HCT116 (cell line): ENCODE measurements around the gene PHF20. TPM values are rescaled to one million over a fixed set of nuclear protein-coding genes. Genes with fewer than 3 reads are reported as not detected.

Experiments used
- ATAC-seq: fragments of 200-7000 bp; cut with Tn5 transposase; 2 replicates; pipeline ENCODE4 v1.9.1; 2020; ENCODE audit warnings: mild to moderate bottlenecking, moderate library complexity
- BruUV-seq: library from RNA; stranded (reverse); fragments of 400-500 nt; replicated peaks from 2 replicates; lab custom pipeline; 2021; lab: Mats Ljungman, UMichigan
- CTCF ChIA-PET: fragments of 300-600 bp; sonication (Branson Sonifier 250); formaldehyde crosslinking; loops from one replicate; lab custom pipeline; 2021; ENCODE audit warnings: antibody characterized with exemption; lab: Charles Lee
- POLR2A ChIA-PET: fragments of 300-600, 350-600 bp; sonication (Branson Sonifier 250); formaldehyde crosslinking; loops from one replicate; lab custom pipeline; 2021; ENCODE audit warnings: antibody characterized with exemption; lab: Charles Lee
- RAD21 ChIA-PET, 2 experiments: fragments of 300-600 bp; sonication (Branson Sonifier 250); formaldehyde crosslinking; loops; one replicate each; lab custom pipeline; 2023; ENCODE audit warnings: low total read pairs in 2 of 2; ENCODE audit not compliant: uncharacterized antibody in 2 of 2, unreplicated experiment in 2 of 2, low non-redundant PET in 1 of 2; lab: Charles Lee
- DNase-seq: peaks from one replicate; pipeline ENCODE4 v3.0.0-alpha.2; 2010; ENCODE audit warnings: low read depth, low spot score
- H2AFZ ChIP-seq: fragments of 200-600 bp; shearing (Covaris generic), sonication (generic); 2 replicates; pipeline ENCODE4 v1.6.1; 2017; ENCODE audit warnings: low read depth, mixed run types, mixed read lengths, antibody characterized with exemption, low read length; ENCODE audit not compliant: poor library complexity, severe bottlenecking
- H3K27ac ChIP-seq: 2 replicates; pipeline ENCODE4 v1.5.1; 2012; ENCODE audit warnings: low read depth, low read length
- H3K27me3 ChIP-seq: fragments of 200-600 bp; sonication (generic); 2 replicates; pipeline ENCODE4 v1.6.1; 2016; ENCODE audit warnings: mixed run types, low read length, mixed read lengths; ENCODE audit not compliant: insufficient read depth
- H3K36me3 ChIP-seq, 2 experiments: fragments of 200-500 bp in 1 of 2; fragments of 200-600 bp in 1 of 2; sonication (Bioruptor generic) in 1 of 2; sonication (generic) in 1 of 2; 2 replicates each; pipeline versions ENCODE4 v1.5.1 to v1.6.1; 2014 to 2016; ENCODE audit warnings: low read length in 2 of 2, inconsistent platforms in 1 of 2, mixed read lengths in 1 of 2, mixed run types in 1 of 2; ENCODE audit not compliant: insufficient read depth in 2 of 2, control insufficient read depth in 1 of 2
- H3K4me1 ChIP-seq, 2 experiments: fragments of 200-600 bp in 1 of 2; sonication (generic) in 1 of 2; 2 replicates each; pipeline versions ENCODE4 v1.5.1 to v1.6.1; 2012 to 2017; ENCODE audit warnings: low read length in 2 of 2, inconsistent platforms in 1 of 2, mild to moderate bottlenecking in 1 of 2, mixed read lengths in 1 of 2, mixed run types in 1 of 2, moderate library complexity in 1 of 2; ENCODE audit not compliant: insufficient read depth in 2 of 2, control insufficient read depth in 1 of 2
- H3K4me2 ChIP-seq: fragments of 200-600 bp; sonication (generic); 2 replicates; pipeline ENCODE4 v1.6.1; 2017; ENCODE audit warnings: mixed run types, low read length, mixed read lengths
- H3K4me3 ChIP-seq, 2 experiments: fragments of 200-600 bp in 1 of 2; sonication (generic) in 1 of 2; replicated peaks in 1 of 2; 2 replicates each; pipeline ENCODE4 v1.5.1; 2011 to 2016; ENCODE audit warnings: low read length in 2 of 2, control low read depth in 1 of 2, low read depth in 1 of 2, mild to moderate bottlenecking in 1 of 2, mixed read lengths in 1 of 2, mixed run types in 1 of 2
- H3K79me2 ChIP-seq: fragments of 200-600 bp; sonication (generic); 2 replicates; pipeline ENCODE4 v1.6.1; 2017; ENCODE audit warnings: mild to moderate bottlenecking, mixed run types, low read length, moderate library complexity, mixed read lengths; ENCODE audit not compliant: insufficient read depth
- H3K9ac ChIP-seq: fragments of 200-600 bp; sonication (generic); 2 replicates; pipeline ENCODE4 v1.6.1; 2016; ENCODE audit warnings: low read length, mixed read lengths
- H3K9me2 ChIP-seq: fragments of 200-600 bp; sonication (generic), shearing (Covaris generic); 2 replicates; pipeline ENCODE4 v1.6.1; 2017; ENCODE audit warnings: mixed run types, mild to moderate bottlenecking, moderate library complexity; ENCODE audit not compliant: insufficient read depth
- H3K9me3 ChIP-seq, 2 experiments: fragments of 200-500 bp in 1 of 2; fragments of 200-600 bp in 1 of 2; sonication (Bioruptor generic) in 1 of 2; sonication (generic) in 1 of 2; 2 replicates each; pipeline ENCODE4 v1.6.1; 2014 to 2017; ENCODE audit warnings: low read length in 2 of 2, mixed read lengths in 2 of 2, inconsistent platforms in 1 of 2, low read depth in 1 of 2, mild to moderate bottlenecking in 1 of 2, mixed run types in 1 of 2, moderate library complexity in 1 of 2; ENCODE audit not compliant: control insufficient read depth in 1 of 2, insufficient read depth in 1 of 2
- H4K20me1 ChIP-seq: fragments of 200-600 bp; sonication (generic), shearing (Covaris generic); 2 replicates; pipeline ENCODE4 v1.6.1; 2017; ENCODE audit warnings: mixed run types, mild to moderate bottlenecking, moderate library complexity; ENCODE audit not compliant: insufficient read depth
- CBX3 ChIP-seq: IDR thresholded peaks from 2 replicates; pipeline ENCODE4 v1.6.1; 2012; ENCODE audit warnings: low read depth
- CEBPB ChIP-seq: IDR thresholded peaks from 2 replicates; pipeline ENCODE4 v1.6.1; 2012; ENCODE audit warnings: low read depth
- EGR1 ChIP-seq: IDR thresholded peaks from 2 replicates; pipeline ENCODE4 v1.6.1; 2012; ENCODE audit warnings: low read depth
- ELF1 ChIP-seq: IDR thresholded peaks from 2 replicates; pipeline ENCODE4 v1.6.1; 2012; ENCODE audit warnings: low read depth, borderline replicate concordance
- EZH2 ChIP-seq: fragments of 200-600 bp; sonication (generic); IDR thresholded peaks from 2 replicates; pipeline ENCODE4 v1.6.1; 2017; ENCODE audit warnings: antibody characterized with exemption, mixed run types
- FOSL1 ChIP-seq: IDR thresholded peaks from 2 replicates; pipeline ENCODE4 v1.6.1; 2012; ENCODE audit warnings: low read depth
- POLR2A ChIP-seq: IDR thresholded peaks from 2 replicates; pipeline ENCODE4 v1.7.0; 2011; ENCODE audit warnings: borderline replicate concordance; ENCODE audit not compliant: insufficient read depth, insufficient read length; ENCODE audit errors: extremely low read depth
- RAD21 ChIP-seq: IDR thresholded peaks from 2 replicates; pipeline ENCODE4 v1.6.1; 2012; ENCODE audit warnings: low read depth, mild to moderate bottlenecking
- SRF ChIP-seq: IDR thresholded peaks from 2 replicates; pipeline ENCODE4 v1.6.1; 2012; ENCODE audit warnings: low read depth
- YY1 ChIP-seq: IDR thresholded peaks from 2 replicates; pipeline ENCODE4 v1.6.1; 2011; ENCODE audit warnings: low read length, low read depth, moderate library complexity, mild to moderate bottlenecking; ENCODE audit not compliant: insufficient replicate concordance; ENCODE audit errors: extremely low read depth
- intact Hi-C: fragments of 100-400 bp; cut with micrococcal nuclease; formaldehyde crosslinking; loops from 2 replicates; pipeline ENCODE4 v1.10.0; 2022
- total RNA-seq: library from RNA; stranded (reverse); gene quantifications from one replicate; pipeline ENCODE4 v1.2.1, GENCODE V29; 2021; ENCODE audit not compliant: unreplicated experiment
- TF ChIP-seq, protein P1 (sequence below): IDR thresholded peaks from 2 replicates; pipeline ENCODE4 v1.6.1; 2012; ENCODE audit warnings: low read depth
- TF ChIP-seq, protein P2 (sequence below), 3 experiments: fragments of 200-600 bp in 1 of 3; sonication (generic) in 1 of 3; IDR thresholded peaks in 2 of 3; conservative IDR thresholded peaks in 1 of 3; 2 replicates each; pipeline ENCODE4 v1.5.1; 2012 to 2017; ENCODE audit warnings: low read depth in 2 of 3, low read length in 2 of 3, antibody characterized with exemption in 1 of 3, borderline replicate concordance in 1 of 3, control low read depth in 1 of 3, mild to moderate bottlenecking in 1 of 3, mixed read lengths in 1 of 3, mixed run types in 1 of 3, moderate library complexity in 1 of 3; ENCODE audit not compliant: insufficient read depth in 1 of 3
- TF ChIP-seq, protein P3 (sequence below): IDR thresholded peaks from 2 replicates; pipeline ENCODE4 v1.6.1; 2012
- TF ChIP-seq, protein P4 (sequence below): IDR thresholded peaks from 2 replicates; pipeline ENCODE4 v1.6.1; 2011; ENCODE audit warnings: mild to moderate bottlenecking, low read length, moderate library complexity; ENCODE audit not compliant: insufficient replicate concordance; ENCODE audit errors: extremely low read depth
- TF ChIP-seq, protein P5 (sequence below): IDR thresholded peaks from 2 replicates; pipeline ENCODE4 v1.6.1; 2012

The PHF20 gene
- total RNA-seq, 1 experiment from 2014 or later, result 40.8 TPM

DNA sequence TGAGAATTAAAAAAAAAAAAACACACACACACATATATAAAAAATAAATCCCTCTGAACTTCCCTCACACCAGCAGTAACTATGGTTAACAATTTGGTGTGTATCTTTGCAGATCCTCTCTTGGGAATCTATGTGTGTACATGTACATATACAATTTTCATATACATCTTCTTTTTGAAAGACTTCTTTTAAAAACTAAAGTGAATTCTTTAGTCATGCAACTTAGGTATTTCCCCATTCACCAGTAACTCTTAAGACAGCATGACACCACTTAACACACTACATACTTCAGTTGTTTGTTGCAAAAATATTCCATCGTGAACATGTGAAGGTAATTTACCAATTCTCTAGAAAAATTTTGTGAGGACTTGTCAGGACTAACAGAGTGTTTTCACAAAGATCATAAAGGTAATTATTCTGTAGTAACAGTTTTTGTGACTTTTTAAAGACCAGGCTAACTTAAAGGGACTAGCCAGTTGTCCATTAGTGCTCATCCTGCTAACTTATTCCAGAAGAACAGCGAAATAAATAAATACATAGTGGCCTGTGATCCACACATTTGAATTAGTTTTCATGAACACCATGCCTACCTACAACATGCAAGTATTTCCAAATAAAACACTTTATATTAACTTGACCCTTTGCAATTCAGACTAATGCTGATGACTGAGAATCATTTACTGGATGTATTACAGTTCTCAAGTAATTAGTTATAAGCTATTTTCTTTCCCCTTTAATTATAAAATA lies 41.8 kb upstream of the PHF20 start:
- intact Hi-C loops, result no loop called here
- Histone ChIP-seq H3K9me3 (no peaks in the 10 kb centered on the region), H3K9me2 (no peaks in the 10 kb centered on the region), H3K79me2 (peaks cover 100% of the 10 kb centered on the region), H3K36me3 (peaks cover 91 to 93% of the 10 kb centered on the region in 2 experiments), H3K9ac (no peak overlapping the region), H3K27me3 (no peaks in the 10 kb centered on the region), H2AFZ (no peak overlapping the region), H3K4me3 (no peak overlapping the region), H3K4me1 (no peaks in the 10 kb centered on the region), H4K20me1 (peaks cover 62% of the 10 kb centered on the region), H3K27ac (no peak overlapping the region), H3K4me2 (no peak overlapping the region)
- RAD21 ChIA-PET, result no interaction called here
- ATAC-seq, result no peak
- CTCF ChIA-PET, result no interaction called here
- BruUV-seq, result no TSS peak
- DNase-seq, result no peak
- POLR2A ChIA-PET, result interaction anchor here (1.0 to 1.8 kb wide), 4 partner anchors 10 to 12 kb away, joined by 3 to 13 read pairs (median 4); partner anchors contain the start of gene RBM39
- no peak for TF ChIP-seq CEBPB
- TF ChIP-seq CBX3, result no peak
- TF ChIP-seq RAD21, result no peak
- no peak for TF ChIP-seq YY1
- TF ChIP-seq, protein P1, sequence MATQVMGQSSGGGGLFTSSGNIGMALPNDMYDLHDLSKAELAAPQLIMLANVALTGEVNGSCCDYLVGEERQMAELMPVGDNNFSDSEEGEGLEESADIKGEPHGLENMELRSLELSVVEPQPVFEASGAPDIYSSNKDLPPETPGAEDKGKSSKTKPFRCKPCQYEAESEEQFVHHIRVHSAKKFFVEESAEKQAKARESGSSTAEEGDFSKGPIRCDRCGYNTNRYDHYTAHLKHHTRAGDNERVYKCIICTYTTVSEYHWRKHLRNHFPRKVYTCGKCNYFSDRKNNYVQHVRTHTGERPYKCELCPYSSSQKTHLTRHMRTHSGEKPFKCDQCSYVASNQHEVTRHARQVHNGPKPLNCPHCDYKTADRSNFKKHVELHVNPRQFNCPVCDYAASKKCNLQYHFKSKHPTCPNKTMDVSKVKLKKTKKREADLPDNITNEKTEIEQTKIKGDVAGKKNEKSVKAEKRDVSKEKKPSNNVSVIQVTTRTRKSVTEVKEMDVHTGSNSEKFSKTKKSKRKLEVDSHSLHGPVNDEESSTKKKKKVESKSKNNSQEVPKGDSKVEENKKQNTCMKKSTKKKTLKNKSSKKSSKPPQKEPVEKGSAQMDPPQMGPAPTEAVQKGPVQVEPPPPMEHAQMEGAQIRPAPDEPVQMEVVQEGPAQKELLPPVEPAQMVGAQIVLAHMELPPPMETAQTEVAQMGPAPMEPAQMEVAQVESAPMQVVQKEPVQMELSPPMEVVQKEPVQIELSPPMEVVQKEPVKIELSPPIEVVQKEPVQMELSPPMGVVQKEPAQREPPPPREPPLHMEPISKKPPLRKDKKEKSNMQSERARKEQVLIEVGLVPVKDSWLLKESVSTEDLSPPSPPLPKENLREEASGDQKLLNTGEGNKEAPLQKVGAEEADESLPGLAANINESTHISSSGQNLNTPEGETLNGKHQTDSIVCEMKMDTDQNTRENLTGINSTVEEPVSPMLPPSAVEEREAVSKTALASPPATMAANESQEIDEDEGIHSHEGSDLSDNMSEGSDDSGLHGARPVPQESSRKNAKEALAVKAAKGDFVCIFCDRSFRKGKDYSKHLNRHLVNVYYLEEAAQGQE, result no peak
- TF ChIP-seq, protein P2, sequence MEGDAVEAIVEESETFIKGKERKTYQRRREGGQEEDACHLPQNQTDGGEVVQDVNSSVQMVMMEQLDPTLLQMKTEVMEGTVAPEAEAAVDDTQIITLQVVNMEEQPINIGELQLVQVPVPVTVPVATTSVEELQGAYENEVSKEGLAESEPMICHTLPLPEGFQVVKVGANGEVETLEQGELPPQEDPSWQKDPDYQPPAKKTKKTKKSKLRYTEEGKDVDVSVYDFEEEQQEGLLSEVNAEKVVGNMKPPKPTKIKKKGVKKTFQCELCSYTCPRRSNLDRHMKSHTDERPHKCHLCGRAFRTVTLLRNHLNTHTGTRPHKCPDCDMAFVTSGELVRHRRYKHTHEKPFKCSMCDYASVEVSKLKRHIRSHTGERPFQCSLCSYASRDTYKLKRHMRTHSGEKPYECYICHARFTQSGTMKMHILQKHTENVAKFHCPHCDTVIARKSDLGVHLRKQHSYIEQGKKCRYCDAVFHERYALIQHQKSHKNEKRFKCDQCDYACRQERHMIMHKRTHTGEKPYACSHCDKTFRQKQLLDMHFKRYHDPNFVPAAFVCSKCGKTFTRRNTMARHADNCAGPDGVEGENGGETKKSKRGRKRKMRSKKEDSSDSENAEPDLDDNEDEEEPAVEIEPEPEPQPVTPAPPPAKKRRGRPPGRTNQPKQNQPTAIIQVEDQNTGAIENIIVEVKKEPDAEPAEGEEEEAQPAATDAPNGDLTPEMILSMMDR (IDR thresholded peaks at IDR 0.05 in 2 of 3, conservative IDR thresholded peaks at IDR 0.05 in 1 of 3; ENCODE audit: borderline replicate concordance in 1 of 3, insufficient read depth in 1 of 3, low read depth in 2 of 3, low read length in 2 of 3), result no peak
- TF ChIP-seq EGR1, result no peak
- no peak for TF ChIP-seq SRF
- TF ChIP-seq, protein P3, sequence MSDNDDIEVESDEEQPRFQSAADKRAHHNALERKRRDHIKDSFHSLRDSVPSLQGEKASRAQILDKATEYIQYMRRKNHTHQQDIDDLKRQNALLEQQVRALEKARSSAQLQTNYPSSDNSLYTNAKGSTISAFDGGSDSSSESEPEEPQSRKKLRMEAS, result no peak
- TF ChIP-seq, protein P4, sequence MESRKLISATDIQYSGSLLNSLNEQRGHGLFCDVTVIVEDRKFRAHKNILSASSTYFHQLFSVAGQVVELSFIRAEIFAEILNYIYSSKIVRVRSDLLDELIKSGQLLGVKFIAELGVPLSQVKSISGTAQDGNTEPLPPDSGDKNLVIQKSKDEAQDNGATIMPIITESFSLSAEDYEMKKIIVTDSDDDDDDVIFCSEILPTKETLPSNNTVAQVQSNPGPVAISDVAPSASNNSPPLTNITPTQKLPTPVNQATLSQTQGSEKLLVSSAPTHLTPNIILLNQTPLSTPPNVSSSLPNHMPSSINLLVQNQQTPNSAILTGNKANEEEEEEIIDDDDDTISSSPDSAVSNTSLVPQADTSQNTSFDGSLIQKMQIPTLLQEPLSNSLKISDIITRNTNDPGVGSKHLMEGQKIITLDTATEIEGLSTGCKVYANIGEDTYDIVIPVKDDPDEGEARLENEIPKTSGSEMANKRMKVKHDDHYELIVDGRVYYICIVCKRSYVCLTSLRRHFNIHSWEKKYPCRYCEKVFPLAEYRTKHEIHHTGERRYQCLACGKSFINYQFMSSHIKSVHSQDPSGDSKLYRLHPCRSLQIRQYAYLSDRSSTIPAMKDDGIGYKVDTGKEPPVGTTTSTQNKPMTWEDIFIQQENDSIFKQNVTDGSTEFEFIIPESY, result no peak
- no peak for TF ChIP-seq ELF1
- no peak for TF ChIP-seq EZH2
- TF ChIP-seq FOSL1, result no peak
- TF ChIP-seq, protein P5, sequence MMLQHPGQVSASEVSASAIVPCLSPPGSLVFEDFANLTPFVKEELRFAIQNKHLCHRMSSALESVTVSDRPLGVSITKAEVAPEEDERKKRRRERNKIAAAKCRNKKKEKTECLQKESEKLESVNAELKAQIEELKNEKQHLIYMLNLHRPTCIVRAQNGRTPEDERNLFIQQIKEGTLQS, result no peak
- TF ChIP-seq POLR2A, result no peak
